IPS DF 6.9 (cell line): ENCODE measurements around the gene RPL7L1.
"Not testable (repeated sequence)": the region's sequence is repeated elsewhere in the genome, so short reads cannot be mapped to it uniquely, and the experiment has no call there.

Experiments
- DNase-seq: peaks from one replicate; pipeline ENCODE4 v3.0.0-alpha.2; 2013; ENCODE audit warnings: low read depth, low spot score
- H3K27ac ChIP-seq: one replicate; pipeline ENCODE4 v1.5.1; 2013; ENCODE audit warnings: low read length, control low read depth
- H3K27me3 ChIP-seq: 2 replicates; pipeline ENCODE4 v1.6.1; 2013; ENCODE audit warnings: mild to moderate bottlenecking, low read length; ENCODE audit not compliant: control insufficient read depth, insufficient read depth
- H3K36me3 ChIP-seq: 2 replicates; pipeline ENCODE4 v1.6.1; 2013; ENCODE audit warnings: low read length; ENCODE audit not compliant: control insufficient read depth, insufficient read depth
- H3K4me1 ChIP-seq: 2 replicates; pipeline ENCODE4 v1.6.1; 2013; ENCODE audit warnings: low read length; ENCODE audit not compliant: control insufficient read depth, insufficient read depth
- H3K4me3 ChIP-seq: 2 replicates; pipeline ENCODE4 v1.5.1; 2013; ENCODE audit warnings: mild to moderate bottlenecking, low read length
- H3K9me3 ChIP-seq: 2 replicates; pipeline ENCODE4 v1.6.1; 2013; ENCODE audit warnings: low read length, inconsistent platforms; ENCODE audit not compliant: control insufficient read depth, insufficient read depth
- WGBS: extraction: QIAGEN DNeasy Blood & Tissue Kit; methylation state at CpG from one replicate; pipeline ENCODE4 v1.1.7; 2013; ENCODE audit warnings: mixed read lengths, missing lambda C conversion rate; ENCODE audit not compliant: insufficient read length, insufficient coverage; 5-methylcytosine and 5-hydroxymethylcytosine counted together

Gene RPL7L1

GRCh38 chr6:42890311-42891198, 11.1 kb downstream of the RPL7L1 start:
- WGBS = no CpG with 5 or more reads among the region's 63 CpGs
- no peaks in the 10 kb centered on the region for H3K27me3 ChIP-seq
- no peaks in the 10 kb centered on the region for H3K9me3 ChIP-seq
- H3K27ac ChIP-seq = no peak overlapping the region
- no peaks in the 10 kb centered on the region for H3K4me1 ChIP-seq
- H3K36me3 ChIP-seq = peaks cover 4% of the 10 kb centered on the region; the same call in 1 of the 2 replicates
- peak; percentile 91 for DNase-seq
- H3K4me3 ChIP-seq = peak overlapping the region; percentile 76

GRCh38 chr6:42891199-42891722, 11.8 kb downstream of the RPL7L1 start:
- no CpG with 5 or more reads among the region's 17 CpGs for WGBS
- no peaks in the 10 kb centered on the region for H3K4me1 ChIP-seq
- no peak for DNase-seq
- no peaks in the 10 kb centered on the region for H3K36me3 ChIP-seq
- H3K27ac ChIP-seq = no peak overlapping the region
- H3K4me3 ChIP-seq = peak overlapping the region; percentile 76; the same call in 1 of the 2 replicates
- H3K9me3 ChIP-seq = no peaks in the 10 kb centered on the region
- H3K27me3 ChIP-seq = no peaks in the 10 kb centered on the region

- H3K27me3 ChIP-seq, H3K4me3 ChIP-seq, H3K4me1 ChIP-seq, H3K36me3 ChIP-seq, H3K27ac ChIP-seq, DNase-seq, H3K9me3 ChIP-seq: not testable (repeated sequence)
- no CpG with 5 or more reads among the region's 19 CpGs for WGBS
Observed at GRCh38 chr6:42894041-42894828, 14.8 kb downstream of the RPL7L1 start.

- WGBS = no CpG with 5 or more reads among the region's 10 CpGs
- Histone ChIP-seq H3K27me3 (no peaks in the 10 kb centered on the region), H3K27ac (no peak overlapping the region), H3K9me3 (no peaks in the 10 kb centered on the region), H3K36me3 (no peaks in the 10 kb centered on the region), H3K4me3 (no peak overlapping the region), H3K4me1 (no peaks in the 10 kb centered on the region)
- no peak for DNase-seq
Observed at GRCh38 chr6:42896178-42896719, 16.8 kb downstream of the RPL7L1 start.

- no peaks in the 10 kb centered on the region for H3K36me3 ChIP-seq
- H3K9me3 ChIP-seq = no peaks in the 10 kb centered on the region
- WGBS = no CpG with 5 or more reads among the region's 10 CpGs
- no peak overlapping the region for H3K4me3 ChIP-seq
- 0 out of 2 replicates have a peak, but pooled peaks cover 1% of the 10 kb centered on the region for H3K4me1 ChIP-seq
- no peak overlapping the region for H3K27ac ChIP-seq
- H3K27me3 ChIP-seq = no peaks in the 10 kb centered on the region
- no peak for DNase-seq
Observed at GRCh38 chr6:42898891-42899361, 19.5 kb downstream of the RPL7L1 start.

- Histone ChIP-seq H3K27me3 (no peaks in the 10 kb centered on the region), H3K4me3 (no peak overlapping the region), H3K9me3 (no peaks in the 10 kb centered on the region), H3K36me3 (no peaks in the 10 kb centered on the region), H3K4me1 (0 out of 2 replicates have a peak, but pooled peaks cover 1% of the 10 kb centered on the region), H3K27ac (no peak overlapping the region)
- no CpG with 5 or more reads among the region's 8 CpGs for WGBS
- DNase-seq = no peak
Observed at GRCh38 chr6:42899871-42900270, 20.5 kb downstream of the RPL7L1 start.

GRCh38 chr6:42901538-42901957, 22.1 kb downstream of the RPL7L1 start:
- WGBS = no CpG with 5 or more reads among the region's 11 CpGs

GRCh38 chr6:42902429-42903263, 23.2 kb downstream of the RPL7L1 start:
- WGBS = no CpG with 5 or more reads among the region's 22 CpGs

More at GRCh38 chr6:42901538-42901957, 22.1 kb downstream of the RPL7L1 start:
- peak; percentile 77 for DNase-seq
- Histone ChIP-seq H3K4me1 (0 out of 2 replicates have a peak, but pooled peaks cover 1% of the 10 kb centered on the region), H3K27ac (no peak overlapping the region), H3K4me3 (no peak overlapping the region), H3K27me3 (no peaks in the 10 kb centered on the region), H3K36me3 (no peaks in the 10 kb centered on the region), H3K9me3 (no peaks in the 10 kb centered on the region)

GRCh38 chr6:42904467-42904866, 25.1 kb downstream of the RPL7L1 start:
- WGBS = no CpG with 5 or more reads among the region's 10 CpGs
- Histone ChIP-seq H3K4me3 (no peak overlapping the region), H3K4me1 (0 out of 2 replicates have a peak, but pooled peaks cover 1% of the 10 kb centered on the region), H3K36me3 (no peaks in the 10 kb centered on the region), H3K27ac (no peak overlapping the region), H3K9me3 (no peaks in the 10 kb centered on the region), H3K27me3 (no peaks in the 10 kb centered on the region)
- no peak for DNase-seq

More at GRCh38 chr6:42902429-42903263, 23.2 kb downstream of the RPL7L1 start:
- not testable (repeated sequence) for H3K27me3 ChIP-seq, H3K9me3 ChIP-seq, H3K4me3 ChIP-seq, H3K27ac ChIP-seq, H3K36me3 ChIP-seq, DNase-seq, H3K4me1 ChIP-seq
